ENCODE measurements around the gene EP400. TPM values are rescaled to one million over a fixed set of nuclear protein-coding genes. Genes with fewer than 3 reads are reported as not detected.

The EP400 gene
- total RNA-seq, 1 donor from 2014 or later: 51.3 TPM

DNA sequence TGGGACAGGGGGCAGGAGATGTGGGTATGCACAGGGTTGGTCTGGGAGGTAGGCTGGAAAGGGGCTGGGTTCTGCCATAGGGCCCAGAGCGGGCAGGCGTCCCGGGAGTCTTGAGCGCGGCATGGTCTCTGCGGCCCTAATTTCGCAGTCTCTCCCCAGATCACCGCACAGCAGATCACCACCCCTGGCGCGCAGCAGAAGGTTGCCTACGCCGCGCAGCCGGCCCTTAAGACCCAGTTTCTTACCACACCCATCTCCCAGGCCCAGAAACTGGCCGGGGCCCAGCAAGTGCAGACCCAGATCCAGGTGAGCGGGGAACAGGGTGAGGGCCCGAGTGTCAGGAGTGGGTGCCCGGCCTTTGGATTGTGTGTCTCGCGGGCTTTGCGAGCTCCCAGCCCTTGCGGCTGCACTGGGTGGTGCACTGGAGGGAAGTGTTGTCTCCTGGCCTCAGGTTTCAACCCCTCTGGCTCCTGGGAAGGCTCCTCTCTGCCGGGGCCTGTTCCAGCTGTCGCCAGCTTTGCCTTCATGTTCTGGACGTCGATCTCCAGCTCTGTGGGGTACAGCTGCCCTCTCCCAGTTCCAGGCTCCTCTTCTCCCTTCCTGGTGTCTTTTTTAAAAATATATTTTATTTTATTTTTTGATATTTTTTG, 119.7 kb downstream of the EP400 start:
- TF ChIP-seq, protein P1, sequence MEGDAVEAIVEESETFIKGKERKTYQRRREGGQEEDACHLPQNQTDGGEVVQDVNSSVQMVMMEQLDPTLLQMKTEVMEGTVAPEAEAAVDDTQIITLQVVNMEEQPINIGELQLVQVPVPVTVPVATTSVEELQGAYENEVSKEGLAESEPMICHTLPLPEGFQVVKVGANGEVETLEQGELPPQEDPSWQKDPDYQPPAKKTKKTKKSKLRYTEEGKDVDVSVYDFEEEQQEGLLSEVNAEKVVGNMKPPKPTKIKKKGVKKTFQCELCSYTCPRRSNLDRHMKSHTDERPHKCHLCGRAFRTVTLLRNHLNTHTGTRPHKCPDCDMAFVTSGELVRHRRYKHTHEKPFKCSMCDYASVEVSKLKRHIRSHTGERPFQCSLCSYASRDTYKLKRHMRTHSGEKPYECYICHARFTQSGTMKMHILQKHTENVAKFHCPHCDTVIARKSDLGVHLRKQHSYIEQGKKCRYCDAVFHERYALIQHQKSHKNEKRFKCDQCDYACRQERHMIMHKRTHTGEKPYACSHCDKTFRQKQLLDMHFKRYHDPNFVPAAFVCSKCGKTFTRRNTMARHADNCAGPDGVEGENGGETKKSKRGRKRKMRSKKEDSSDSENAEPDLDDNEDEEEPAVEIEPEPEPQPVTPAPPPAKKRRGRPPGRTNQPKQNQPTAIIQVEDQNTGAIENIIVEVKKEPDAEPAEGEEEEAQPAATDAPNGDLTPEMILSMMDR (IDR thresholded peaks at IDR 0.05): no peak
- Mint-ChIP-seq H3K9me3 (ENCODE audit: unreplicated experiment) (no peaks in the 10 kb centered on the region), H3K4me3 (ENCODE audit: unreplicated experiment) (no peak overlapping the region), H3K4me1 (ENCODE audit: unreplicated experiment) (no peaks in the 10 kb centered on the region), H3K27me3 (ENCODE audit: unreplicated experiment) (no peaks in the 10 kb centered on the region), H3K36me3 (ENCODE audit: unreplicated experiment) (peaks cover 39% of the 10 kb centered on the region), H3K27ac (ENCODE audit: unreplicated experiment) (no peak overlapping the region)
- DNase-seq (ENCODE audit: extremely low spot score, unreplicated experiment): no peak

GRCh38 chr12:132070298-132070697, 120.6 kb downstream of the EP400 start:
- TF ChIP-seq, protein P1 (IDR thresholded peaks at IDR 0.05): no peak
- Mint-ChIP-seq H3K9me3 (ENCODE audit: unreplicated experiment) (no peaks in the 10 kb centered on the region), H3K4me3 (ENCODE audit: unreplicated experiment) (no peak overlapping the region), H3K27ac (ENCODE audit: unreplicated experiment) (no peak overlapping the region), H3K27me3 (ENCODE audit: unreplicated experiment) (no peaks in the 10 kb centered on the region), H3K4me1 (ENCODE audit: unreplicated experiment) (no peaks in the 10 kb centered on the region), H3K36me3 (ENCODE audit: unreplicated experiment) (peaks cover 40% of the 10 kb centered on the region)
- DNase-seq (ENCODE audit: extremely low spot score, unreplicated experiment): no peak

- Mint-ChIP-seq H3K27me3 (ENCODE audit: unreplicated experiment) (no peaks in the 10 kb centered on the region), H3K36me3 (ENCODE audit: unreplicated experiment) (peaks cover 41% of the 10 kb centered on the region), H3K27ac (ENCODE audit: unreplicated experiment) (no peak overlapping the region), H3K9me3 (ENCODE audit: unreplicated experiment) (no peaks in the 10 kb centered on the region), H3K4me1 (ENCODE audit: unreplicated experiment) (no peaks in the 10 kb centered on the region), H3K4me3 (ENCODE audit: unreplicated experiment) (no peak overlapping the region)
- TF ChIP-seq, protein P1 (IDR thresholded peaks at IDR 0.05): no peak
- no peak for DNase-seq (ENCODE audit: extremely low spot score, unreplicated experiment)
These were observed 121.5 kb downstream of the EP400 start for GRCh38 chr12:132071040-132071810.

- peaks cover 42% of the 10 kb centered on the region for H3K36me3 Mint-ChIP-seq (ENCODE audit: unreplicated experiment)
- no peaks in the 10 kb centered on the region for H3K9me3 Mint-ChIP-seq (ENCODE audit: unreplicated experiment)
- H3K27ac Mint-ChIP-seq (ENCODE audit: unreplicated experiment): no peak overlapping the region
- no peaks in the 10 kb centered on the region for H3K4me1 Mint-ChIP-seq (ENCODE audit: unreplicated experiment)
- no peak for DNase-seq (ENCODE audit: extremely low spot score, unreplicated experiment)
- TF ChIP-seq, protein P1 (IDR thresholded peaks at IDR 0.05): no peak
- no peak overlapping the region for H3K4me3 Mint-ChIP-seq (ENCODE audit: unreplicated experiment)
- no peaks in the 10 kb centered on the region for H3K27me3 Mint-ChIP-seq (ENCODE audit: unreplicated experiment)
These were observed 122.2 kb downstream of the EP400 start for GRCh38 chr12:132071830-132072384.

GRCh38 chr12:132074216-132074615, 124.5 kb downstream of the EP400 start:
- Mint-ChIP-seq H3K27ac (ENCODE audit: unreplicated experiment) (no peak overlapping the region), H3K4me1 (ENCODE audit: unreplicated experiment) (no peaks in the 10 kb centered on the region), H3K27me3 (ENCODE audit: unreplicated experiment) (no peaks in the 10 kb centered on the region), H3K36me3 (ENCODE audit: unreplicated experiment) (peaks cover 50% of the 10 kb centered on the region), H3K9me3 (ENCODE audit: unreplicated experiment) (no peaks in the 10 kb centered on the region), H3K4me3 (ENCODE audit: unreplicated experiment) (no peak overlapping the region)
- TF ChIP-seq, protein P1 (IDR thresholded peaks at IDR 0.05): no peak
- DNase-seq (ENCODE audit: extremely low spot score, unreplicated experiment): no peak

Data from osteocyte (in vitro differentiated cells).